Measurements from ENCODE around the gene TBC1D4. TPM values are rescaled to one million over a fixed set of nuclear protein-coding genes. Genes with fewer than 3 reads are reported as not detected.

The TBC1D4 gene
- total and polyA plus RNA-seq, 10 of the 15 experiments (the other 5 are each of a cell fraction or from before 2014, with no cell fraction given): 11.0 to 38.6 (median 25.5) TPM

DNA sequence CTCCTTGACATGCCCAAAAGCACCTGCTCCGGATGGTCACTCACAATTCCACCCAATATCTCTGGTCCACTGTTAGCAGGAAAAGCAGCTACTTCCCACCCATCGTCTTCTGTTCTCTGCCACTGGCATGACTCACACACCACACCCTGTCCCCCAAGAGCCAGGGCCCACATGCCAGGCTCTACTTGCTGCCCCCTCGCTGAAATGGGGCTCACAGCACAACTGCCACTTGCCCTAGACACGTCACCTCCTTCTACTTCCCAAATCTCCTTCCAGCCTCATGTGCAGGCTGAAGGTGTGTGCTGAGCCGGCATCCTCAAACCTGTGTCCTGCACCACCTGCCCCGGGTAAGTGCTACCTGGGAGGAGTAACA lies 65.0 kb downstream of the TBC1D4 start:
- no peak for DNase-seq (ENCODE audit: low read depth, low spot score)
- intact Hi-C loops (cut with micrococcal nuclease; ENCODE audit: unreplicated experiment) (no loop called here), in situ Hi-C loops (cut with MboI) (no loop called here)
- Histone ChIP-seq H3K4me1 (ENCODE audit: control insufficient read depth, insufficient read depth, low read length) (peaks cover 17% of the 10 kb centered on the region), H3K27me3 (replicated peaks in 1 of 2; ENCODE audit: control insufficient read depth in 2 of 2, insufficient read depth in 2 of 2, low read length in 1 of 2) (no peaks in the 10 kb centered on the region), H3K9ac (ENCODE audit: control insufficient read depth, insufficient read depth, low read length) (no peak overlapping the region), H3K4me2 (ENCODE audit: control insufficient read depth, insufficient read depth) (peak overlapping the region; percentile 19), H3K79me2 (ENCODE audit: control insufficient read depth, insufficient read depth, low read length) (peaks cover 9% of the 10 kb centered on the region), H3K27ac (ENCODE audit: control insufficient read depth, insufficient read depth) (no peak overlapping the region), H4K20me1 (ENCODE audit: control insufficient read depth, insufficient read depth) (no peaks in the 10 kb centered on the region), H3K4me3 (no peak overlapping the region), H3K9me3 (replicated peaks; ENCODE audit: control insufficient read depth, insufficient read depth, low read length) (no peaks in the 10 kb centered on the region), H3K36me3 (ENCODE audit: control insufficient read depth in 2 of 2, insufficient read depth in 2 of 2, low read length in 1 of 2) (no peaks in the 10 kb centered on the region), H2AFZ (ENCODE audit: control insufficient read depth, low read depth, low read length) (no peak overlapping the region)
- RAD21 ChIA-PET (ENCODE audit: unreplicated experiment): interaction anchor here (0.6 to 1.7 kb wide), 2 partner anchors 43 to 47 kb away, joined by 3 to 8 read pairs; no protein-coding TSS in a partner anchor
- TF ChIP-seq, protein P1, sequence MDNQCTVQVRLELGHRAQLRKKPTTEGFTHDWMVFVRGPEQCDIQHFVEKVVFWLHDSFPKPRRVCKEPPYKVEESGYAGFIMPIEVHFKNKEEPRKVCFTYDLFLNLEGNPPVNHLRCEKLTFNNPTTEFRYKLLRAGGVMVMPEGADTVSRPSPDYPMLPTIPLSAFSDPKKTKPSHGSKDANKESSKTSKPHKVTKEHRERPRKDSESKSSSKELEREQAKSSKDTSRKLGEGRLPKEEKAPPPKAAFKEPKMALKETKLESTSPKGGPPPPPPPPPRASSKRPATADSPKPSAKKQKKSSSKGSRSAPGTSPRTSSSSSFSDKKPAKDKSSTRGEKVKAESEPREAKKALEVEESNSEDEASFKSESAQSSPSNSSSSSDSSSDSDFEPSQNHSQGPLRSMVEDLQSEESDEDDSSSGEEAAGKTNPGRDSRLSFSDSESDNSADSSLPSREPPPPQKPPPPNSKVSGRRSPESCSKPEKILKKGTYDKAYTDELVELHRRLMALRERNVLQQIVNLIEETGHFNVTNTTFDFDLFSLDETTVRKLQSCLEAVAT (IDR thresholded peaks at IDR 0.05): no peak
- no peak for TF ChIP-seq BACH1 (IDR thresholded peaks at IDR 0.05; ENCODE audit: borderline replicate concordance)
- no peak for TF ChIP-seq TBL1XR1 (IDR thresholded peaks at IDR 0.05; ENCODE audit: low read depth, low read length)
- TF ChIP-seq MXI1 (IDR thresholded peaks at IDR 0.05; ENCODE audit: low read depth, low read length): no peak
- no TSS peak for BruUV-seq (replicated peaks)
- POLR2A ChIA-PET: interaction anchor here (0.6 kb wide), 1 partner anchor 499 kb away, joined by 3 read pairs; no protein-coding TSS in a partner anchor
- peak; percentile 54 for FAIRE-seq
- WGBS (ENCODE audit: insufficient coverage, insufficient replicate concordance, low lambda C conversion rate, missing lambda C conversion rate): 64% methylated on average over 6 of the region's 6 CpGs
- CTCF ChIA-PET: interaction anchor here (1.3 to 5.8 kb wide), 4 partner anchors 41 to 66 kb away, joined by 3 to 41 read pairs (median 4); no protein-coding TSS in a partner anchor
- SMC1A ChIA-PET (ENCODE audit: uncharacterized antibody, unreplicated experiment): interaction anchor here (0.6 to 3.5 kb wide), 10 partner anchors 10 to 126 kb away, joined by 3 to 12 read pairs (median 4); partner anchors contain the start of gene TBC1D4
- ATAC-seq: peak; percentile 34

Measured in GM12878 (cell line).